ENCODE measurements around the gene STX2.

DNA sequence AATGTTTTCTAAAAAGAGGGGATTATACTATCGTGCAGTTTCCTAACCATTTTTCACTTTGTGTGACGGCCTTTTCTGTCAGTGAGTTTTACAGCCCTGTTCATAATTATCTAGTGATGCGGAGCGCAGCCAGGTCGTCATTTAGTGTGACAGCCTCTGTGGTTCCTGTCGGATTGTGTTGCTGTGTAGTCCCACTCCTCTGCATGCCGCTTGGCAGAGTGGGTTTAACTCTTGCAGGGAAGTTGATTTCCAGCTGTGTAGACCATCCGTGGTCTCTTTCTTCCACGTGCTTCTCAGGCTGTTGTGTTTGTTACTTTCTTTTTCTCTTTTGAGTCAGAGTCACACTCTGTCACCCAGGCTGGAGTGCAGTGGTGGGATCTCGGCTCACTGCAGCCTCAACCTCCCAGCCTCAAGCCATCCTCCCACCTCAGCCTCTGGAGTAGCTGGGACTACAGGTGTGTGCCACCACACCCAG lies 41.4 kb upstream of the STX2 start:
- TF ChIP-seq, protein P1, sequence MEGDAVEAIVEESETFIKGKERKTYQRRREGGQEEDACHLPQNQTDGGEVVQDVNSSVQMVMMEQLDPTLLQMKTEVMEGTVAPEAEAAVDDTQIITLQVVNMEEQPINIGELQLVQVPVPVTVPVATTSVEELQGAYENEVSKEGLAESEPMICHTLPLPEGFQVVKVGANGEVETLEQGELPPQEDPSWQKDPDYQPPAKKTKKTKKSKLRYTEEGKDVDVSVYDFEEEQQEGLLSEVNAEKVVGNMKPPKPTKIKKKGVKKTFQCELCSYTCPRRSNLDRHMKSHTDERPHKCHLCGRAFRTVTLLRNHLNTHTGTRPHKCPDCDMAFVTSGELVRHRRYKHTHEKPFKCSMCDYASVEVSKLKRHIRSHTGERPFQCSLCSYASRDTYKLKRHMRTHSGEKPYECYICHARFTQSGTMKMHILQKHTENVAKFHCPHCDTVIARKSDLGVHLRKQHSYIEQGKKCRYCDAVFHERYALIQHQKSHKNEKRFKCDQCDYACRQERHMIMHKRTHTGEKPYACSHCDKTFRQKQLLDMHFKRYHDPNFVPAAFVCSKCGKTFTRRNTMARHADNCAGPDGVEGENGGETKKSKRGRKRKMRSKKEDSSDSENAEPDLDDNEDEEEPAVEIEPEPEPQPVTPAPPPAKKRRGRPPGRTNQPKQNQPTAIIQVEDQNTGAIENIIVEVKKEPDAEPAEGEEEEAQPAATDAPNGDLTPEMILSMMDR (conservative IDR thresholded peaks at IDR 0.05; ENCODE audit: low read length): no peak
- no peak for TF ChIP-seq EZH2phosphoT487 (IDR thresholded peaks at IDR 0.05; ENCODE audit: borderline replicate concordance, low read depth, low read length)

Data from OCI-LY7 (cell line).